ENCODE data around the gene MATN4.

Gene MATN4

DNA sequence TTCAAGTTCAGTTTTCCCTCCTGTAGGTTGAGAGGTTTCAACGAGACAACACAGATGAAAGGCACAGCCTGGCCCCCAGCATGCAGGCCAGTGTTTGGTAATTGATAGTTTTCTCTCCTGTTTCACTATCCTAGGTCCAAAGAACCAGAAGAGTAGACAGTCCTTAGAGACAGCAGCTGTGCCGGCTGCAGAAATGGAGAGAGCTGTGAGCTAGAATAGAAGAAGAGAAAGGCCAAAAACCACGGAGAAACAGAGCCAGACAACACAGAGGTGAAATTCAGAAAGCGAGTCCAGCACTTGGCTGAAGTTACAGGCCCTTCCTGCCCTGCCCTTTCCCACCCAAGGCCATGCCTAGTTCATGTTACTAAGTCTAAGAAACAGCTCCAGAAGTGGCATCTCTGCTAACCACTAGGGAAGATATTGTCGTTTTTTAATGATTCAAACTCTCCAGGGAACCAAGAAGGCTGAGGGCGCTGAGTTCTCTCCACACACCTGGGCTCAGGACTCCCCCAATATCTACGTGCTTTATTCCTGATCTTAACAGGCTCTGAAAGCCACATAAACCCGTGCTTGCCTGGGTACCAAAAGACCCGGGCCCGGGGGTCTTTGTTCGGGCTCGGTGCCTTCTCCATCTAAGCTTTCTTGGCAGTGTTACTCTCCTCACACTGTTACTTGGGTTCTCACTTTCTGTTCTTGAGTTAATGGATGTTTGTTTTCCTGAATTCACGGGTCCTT, 18.0 kb downstream of the MATN4 start:
- ATAC-seq: no peak

DNA sequence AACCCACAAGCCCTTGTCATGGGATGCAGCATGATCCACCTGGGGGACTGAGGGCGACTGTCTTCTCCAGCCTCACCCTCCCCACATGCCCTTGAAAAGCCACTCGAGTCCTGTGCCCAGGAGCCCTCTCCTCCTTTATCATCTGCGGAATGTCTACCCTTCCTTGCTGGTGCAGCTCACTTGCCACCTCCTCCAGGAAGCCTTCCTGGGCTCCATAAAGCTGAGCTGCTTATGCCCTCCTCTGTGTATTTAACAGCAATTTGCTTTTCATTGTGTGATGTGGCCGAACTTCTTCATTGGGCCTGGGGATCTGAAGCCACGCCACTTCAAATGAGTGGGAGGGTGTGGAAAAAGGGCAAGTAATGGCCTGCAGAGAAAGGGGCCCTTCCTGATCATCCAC, 19.2 kb downstream of the MATN4 start:
- ATAC-seq: no peak

DNA sequence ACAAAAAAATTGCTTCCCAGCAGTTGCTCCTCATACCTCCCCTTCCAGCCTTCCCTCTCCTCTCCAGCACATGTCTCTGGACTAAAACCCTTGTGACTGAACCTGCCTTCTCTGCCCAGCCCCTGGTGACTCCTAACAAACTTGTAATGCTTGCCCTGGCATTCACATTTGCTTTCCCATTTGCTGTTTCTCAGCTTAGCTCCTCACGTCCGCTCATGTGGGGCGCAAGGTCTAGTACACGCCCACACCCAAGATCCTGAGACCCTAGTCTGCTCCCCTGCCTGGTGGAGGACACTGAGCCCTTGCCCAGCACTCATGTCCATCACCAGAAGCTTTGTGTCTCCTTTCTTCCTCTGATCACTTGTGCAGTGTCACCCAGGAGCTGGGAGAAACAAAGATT, 19.7 kb downstream of the MATN4 start:
- no peak for ATAC-seq

DNA sequence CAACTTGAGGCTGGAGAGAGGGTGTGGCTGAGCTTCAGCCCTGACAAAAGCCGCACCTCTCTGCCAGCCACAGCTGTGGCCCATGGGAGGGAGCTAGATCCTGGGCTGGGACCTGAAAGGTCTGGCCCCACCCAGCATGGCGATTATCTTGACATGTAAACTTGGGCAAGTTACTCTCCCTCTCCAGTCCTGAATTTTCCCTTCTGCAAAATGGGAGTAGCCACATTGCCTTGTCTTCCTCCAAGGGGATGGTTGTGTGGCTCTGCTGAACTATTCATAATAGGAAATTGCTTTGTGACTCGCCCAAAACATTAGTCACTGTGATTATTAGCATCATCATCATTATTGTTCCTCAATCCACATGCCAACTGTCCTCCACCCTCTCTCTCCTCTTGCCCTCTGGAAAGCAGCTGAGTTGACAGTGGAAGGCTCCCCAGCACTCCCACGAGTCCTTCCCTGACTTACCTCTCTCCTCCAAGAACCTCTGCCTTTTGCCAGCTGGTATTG, 24.5 kb downstream of the MATN4 start:
- ATAC-seq: peak in 1 of 2 donors; percentile 38

DNA sequence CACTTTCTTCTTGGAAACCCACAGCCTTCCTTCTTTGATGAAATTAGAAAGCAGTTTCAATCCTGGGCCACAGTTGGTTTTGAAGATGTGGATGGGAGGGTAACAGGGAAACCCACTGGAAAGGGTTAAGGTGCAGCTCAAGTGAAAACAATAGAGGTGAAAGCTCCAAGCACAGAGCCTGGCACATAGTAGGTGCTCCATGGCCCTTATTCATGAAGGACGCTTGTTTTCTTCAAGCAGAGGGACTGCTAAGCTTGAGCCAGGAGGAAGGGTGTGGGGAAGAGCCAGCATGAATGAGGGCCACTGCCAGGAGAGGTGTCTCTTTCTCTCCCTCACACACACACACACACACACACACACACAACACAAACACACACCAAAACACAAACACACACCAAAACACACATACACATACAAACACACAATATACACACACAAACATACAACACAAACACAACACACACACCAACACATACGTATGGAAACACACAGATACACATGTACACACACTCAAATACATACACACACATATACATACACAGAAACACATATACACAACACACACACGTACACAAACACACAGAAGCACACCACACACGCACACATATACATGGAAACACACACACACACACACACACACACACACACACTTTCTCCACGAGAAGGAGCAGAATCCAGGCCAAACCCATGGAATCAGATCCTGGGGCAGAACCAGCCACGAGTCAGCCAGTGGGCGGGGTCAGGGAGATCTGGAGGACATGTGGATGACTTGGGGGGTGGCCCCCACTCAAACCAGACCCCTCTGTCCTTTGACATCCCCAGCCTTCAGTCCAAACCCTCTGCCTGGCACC, 25.2 kb downstream of the MATN4 start:
- no peak for ATAC-seq

DNA sequence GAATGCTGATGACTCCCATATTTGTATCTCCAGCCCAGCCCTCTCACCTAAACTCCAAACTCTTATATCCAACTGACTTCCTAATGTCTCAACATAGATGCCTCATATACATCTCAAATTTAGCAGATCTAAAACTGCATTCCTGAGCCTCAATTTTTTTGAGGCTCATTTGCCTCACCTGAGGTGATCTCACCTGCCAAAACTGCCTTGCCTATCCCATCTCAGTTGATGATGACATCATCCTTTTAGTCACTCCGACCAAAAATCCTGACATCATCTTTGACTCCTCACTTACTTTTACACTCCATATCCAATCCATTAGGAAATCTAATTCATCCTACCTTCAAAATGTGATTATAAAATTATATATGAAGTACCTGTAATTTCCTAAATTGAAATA, 28.1 kb downstream of the MATN4 start:
- no peak for ATAC-seq

DNA sequence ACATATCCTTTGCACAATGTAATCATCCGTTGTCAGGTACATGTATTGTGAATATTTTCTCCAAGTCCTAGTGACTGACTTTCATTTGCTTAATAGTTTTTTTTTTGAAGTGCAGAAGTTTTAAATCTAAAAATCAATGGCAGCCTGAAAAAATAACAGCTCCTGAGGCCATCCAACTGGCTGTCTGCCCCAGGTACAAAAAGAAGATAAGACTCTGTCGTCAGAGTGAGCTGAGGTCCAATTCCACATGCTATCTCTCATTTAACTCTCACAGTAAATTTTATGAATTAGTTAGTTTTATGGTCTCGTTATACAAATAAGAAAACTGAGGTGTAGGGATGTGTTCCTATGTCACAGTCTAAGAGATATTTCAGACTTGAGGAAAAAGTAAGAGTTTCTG, 32.8 kb downstream of the MATN4 start:
- ATAC-seq: no peak

DNA sequence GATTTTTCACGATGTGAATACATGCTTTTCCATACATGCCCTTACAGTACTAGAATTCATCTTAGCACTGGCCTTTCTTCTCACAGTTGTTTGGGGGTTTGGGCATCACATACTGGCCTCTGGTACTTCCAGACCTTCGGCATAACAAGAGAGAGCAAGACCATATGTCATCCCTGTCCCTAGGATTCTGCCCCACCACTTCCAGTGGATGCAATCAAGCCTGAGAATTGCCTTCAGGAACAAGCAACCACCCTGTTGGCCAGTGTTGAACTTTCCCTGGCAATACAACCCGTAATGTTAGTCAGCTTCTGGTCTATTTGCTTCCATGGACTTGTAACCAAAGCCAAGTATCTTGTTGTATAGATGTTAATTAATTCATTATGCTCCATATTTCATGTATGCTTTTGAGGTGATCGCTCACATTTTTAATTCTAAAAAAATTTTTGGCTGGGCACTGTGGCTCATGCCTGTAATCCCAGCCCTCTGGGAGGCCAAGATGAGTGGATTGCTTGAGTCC, 38.3 kb downstream of the MATN4 start:
- ATAC-seq: no peak

DNA sequence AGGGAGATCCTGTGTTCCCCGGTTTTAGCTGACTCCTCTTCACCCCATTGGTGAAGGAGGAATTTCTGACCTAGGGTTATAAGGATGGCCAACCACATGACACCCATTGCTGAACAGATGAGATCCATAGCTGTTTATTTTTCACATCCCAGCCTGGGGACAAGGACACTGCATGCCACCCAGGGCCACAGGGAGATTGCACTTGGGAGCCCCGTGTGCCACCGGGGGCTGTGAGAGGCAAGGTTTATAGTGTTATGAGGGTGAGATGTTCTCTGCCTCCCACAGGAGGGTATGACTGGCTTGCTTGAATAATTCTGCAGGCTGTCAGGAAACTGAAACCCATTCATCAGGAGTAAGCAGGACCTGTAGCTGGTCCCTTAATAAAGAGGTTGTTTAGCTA, 39.0 kb downstream of the MATN4 start:
- ATAC-seq: no peak

DNA sequence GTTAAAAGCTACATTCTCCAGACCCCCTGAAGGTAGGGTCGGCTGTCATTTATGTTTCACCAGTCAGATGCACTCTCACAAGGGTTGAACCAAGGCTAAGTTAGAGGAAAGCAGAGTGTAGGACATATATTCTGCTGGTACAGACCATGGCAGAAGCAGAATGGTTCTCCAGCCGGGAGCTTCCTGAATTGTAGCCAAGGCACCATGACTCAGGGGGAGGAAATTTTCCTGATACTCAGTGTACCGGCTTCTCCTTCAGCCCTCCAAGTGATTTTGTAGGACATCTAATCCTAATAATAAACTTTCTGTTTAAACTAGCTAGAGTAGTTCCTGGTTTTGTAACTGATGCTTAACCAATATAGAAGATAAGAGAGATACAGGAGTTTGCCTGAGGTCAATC, 39.6 kb downstream of the MATN4 start:
- no peak for ATAC-seq

DNA sequence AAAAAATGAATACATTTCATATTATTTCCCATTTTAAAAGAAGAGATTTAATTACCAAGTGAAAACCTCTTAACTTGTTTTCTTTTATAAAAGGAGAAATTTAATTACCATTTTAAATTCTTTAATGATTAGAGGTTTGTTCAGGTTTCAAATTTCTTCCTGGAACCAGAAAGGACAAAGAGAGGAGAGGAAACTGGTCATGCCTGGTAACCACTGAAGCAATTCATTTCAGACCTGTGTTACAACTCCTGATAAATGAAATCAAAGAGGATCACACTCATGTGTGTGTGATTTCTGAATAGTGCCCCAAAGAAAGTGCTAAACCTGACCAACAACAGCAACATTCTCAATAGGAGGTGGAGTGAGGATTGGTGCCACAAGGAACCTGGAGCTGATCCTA, 41.1 kb downstream of the MATN4 start:
- ATAC-seq: no peak

DNA sequence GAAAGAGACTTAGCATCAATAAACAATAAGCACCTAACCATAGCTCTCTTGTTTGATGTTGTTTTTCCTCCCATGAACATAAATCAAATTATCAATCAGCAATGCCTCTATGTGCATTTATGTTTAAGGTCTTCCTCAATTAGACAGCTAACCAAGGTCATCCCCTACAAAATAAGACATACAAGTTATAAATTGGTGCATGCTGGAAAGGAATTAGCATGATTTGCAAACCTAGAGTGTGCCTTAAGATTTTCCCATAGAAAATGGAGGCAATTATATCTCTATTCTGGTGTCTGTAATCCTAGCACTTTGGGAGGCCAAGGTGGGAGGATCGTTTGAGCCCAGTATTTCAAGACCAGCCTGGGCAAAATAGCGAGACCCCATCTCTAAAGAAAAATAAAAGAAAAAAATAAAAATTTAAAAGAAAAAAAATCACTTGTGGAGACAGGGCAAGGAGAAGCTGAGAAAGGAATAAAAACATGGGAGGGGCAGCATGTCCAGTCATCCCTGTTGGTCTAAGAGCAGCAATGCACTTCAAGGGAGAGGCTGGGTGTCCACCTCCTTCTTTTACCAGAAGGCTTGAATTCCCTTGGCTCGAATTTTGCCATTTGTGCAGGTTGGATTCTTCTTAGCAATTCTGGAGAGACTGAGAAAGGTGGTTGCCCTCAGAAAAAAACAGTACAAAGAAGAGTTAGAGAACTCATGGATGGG, 44.4 kb downstream of the MATN4 start:
- ATAC-seq: no peak

DNA sequence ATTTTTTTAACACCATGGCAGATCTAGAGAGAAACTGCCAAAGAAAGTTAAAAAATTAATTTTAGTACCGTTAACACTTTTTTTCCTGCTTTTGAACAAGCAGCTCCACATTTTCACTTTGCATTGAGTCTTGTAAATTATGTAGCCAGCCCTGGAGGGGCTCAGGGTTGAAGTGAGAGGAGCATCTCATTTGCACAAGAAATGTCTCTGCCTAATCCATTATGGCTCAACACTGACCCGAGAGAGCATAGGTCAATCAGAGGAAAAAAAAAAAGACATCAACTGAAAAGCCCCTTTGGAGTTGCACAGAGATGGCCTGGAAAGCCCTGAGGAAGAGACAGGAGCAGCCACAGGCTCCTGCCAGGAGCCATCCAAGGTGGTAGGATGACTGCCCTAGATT, 49.4 kb downstream of the MATN4 start:
- ATAC-seq: no peak

DNA sequence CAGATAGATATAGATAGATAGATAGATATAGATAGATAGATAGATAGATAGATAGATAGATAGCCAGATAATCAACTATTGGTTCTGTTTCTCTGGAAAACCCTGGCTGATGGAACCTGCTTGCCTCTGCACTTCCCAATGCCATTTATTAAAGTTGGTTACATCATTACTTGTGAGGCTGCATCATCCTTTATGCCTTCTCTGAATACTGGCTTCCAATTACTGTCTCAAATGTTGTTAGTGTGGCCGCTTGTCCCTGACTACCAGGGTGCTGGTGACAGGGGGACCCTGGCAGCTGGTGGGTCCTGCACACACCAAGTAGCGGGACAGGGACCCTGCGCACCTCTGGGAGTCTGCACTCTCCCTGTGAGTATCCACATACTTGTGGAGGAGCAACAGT, 49.8 kb downstream of the MATN4 start:
- ATAC-seq: no peak

DNA sequence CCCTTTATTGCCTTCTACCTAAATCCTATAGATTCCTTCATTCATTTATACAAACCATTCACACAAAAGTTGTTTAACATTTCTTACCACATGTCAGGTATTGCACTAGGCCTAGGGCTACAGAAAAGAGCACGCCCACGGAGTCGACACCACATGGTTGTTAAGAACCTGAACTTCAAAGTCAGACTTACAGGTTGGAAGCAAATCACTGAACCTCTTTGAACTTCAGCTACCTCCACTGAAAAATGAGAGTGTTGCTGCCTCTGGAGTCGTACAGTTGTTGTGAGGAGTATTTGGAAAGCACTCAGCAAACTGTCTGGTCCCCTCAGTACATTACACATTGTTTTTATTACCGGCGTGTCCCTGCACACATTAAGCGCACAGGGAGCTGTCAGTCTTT, 50.4 kb downstream of the MATN4 start:
- ATAC-seq: no peak

DNA sequence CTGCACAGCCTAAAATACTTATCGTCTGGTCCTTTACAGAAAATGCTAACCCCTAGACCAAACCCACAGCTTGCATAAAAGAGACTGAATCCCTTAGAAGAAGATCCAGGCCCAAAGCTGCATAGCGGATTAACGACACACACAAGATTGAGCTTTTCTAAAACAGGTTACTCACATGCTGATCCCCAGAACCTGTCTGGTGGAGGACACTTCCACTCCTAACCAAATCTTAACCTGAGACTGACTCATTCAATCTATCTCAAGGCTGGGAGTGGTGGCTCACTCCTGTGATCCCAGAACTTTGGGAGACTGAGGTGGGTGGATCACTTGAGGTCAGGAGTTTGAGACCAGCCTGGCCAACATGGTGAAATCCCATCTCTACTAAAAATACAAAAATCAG, 50.9 kb downstream of the MATN4 start:
- ATAC-seq: no peak

DNA sequence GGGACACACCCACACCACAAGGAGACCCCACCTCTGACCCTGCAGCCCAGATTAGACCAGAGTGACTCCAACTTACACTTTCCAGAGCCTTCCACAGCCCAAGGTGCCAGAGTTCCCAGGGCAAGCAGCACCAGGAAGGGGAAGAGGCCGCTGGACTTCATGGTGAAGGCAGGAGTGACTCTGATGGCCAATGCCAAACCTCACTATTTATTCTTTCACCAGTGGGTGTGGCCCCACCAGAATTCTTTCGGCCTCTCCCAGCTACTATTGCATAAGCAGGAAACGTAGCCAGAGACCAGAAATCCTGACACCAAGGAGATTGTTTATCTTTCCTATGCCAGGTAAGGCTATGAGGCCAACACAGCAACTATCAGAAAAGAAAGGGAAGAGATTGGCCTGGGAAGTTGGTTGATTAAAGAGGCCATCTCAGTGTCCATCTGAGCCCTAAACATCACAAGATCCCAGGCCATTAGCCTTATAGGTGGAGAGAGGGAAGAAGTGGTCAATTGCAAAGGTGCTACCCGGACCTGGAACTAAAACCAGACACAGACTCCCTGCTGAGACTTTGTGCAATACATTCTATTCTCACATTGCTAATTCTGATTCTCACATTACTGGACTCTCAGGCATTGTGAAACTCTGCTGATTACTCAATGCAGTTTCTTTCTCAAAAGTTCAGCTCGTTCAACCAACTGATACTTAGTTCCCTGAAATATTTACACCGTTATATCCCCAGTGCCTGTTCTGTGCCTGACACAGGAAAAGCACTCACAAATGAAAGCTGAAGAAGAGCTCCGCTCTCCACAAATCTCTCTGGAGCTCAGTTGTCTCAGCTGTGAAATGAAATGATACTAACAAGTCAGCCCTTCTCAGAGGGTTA, 53.5 kb downstream of the MATN4 start, which contains the start of gene SLPI:
TSS of gene SLPI (minus strand) at position 182 of the 880 bp plus-strand sequence. CDS start at position 161, 21 bp downstream.
- ATAC-seq: no peak

DNA sequence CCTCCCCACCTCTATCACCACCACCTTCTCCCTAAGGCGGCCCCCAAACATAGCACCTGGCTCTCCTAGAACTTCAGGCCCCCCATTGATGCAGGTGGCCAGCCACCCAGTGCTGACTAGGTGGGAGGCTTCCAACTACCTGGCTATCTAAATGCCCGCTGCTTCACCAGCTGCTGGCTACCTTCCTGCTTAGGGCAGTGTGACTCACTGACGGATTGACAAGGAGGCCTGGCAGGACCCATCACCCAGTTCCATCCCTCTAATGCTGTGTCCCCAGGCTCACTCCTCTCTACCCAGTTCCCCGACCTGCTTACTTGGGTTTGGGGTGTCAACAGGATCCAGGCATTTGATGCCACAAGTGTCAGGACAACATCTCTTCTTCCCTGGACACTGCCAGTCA, 54.8 kb downstream of the MATN4 start:
- no peak for ATAC-seq

DNA sequence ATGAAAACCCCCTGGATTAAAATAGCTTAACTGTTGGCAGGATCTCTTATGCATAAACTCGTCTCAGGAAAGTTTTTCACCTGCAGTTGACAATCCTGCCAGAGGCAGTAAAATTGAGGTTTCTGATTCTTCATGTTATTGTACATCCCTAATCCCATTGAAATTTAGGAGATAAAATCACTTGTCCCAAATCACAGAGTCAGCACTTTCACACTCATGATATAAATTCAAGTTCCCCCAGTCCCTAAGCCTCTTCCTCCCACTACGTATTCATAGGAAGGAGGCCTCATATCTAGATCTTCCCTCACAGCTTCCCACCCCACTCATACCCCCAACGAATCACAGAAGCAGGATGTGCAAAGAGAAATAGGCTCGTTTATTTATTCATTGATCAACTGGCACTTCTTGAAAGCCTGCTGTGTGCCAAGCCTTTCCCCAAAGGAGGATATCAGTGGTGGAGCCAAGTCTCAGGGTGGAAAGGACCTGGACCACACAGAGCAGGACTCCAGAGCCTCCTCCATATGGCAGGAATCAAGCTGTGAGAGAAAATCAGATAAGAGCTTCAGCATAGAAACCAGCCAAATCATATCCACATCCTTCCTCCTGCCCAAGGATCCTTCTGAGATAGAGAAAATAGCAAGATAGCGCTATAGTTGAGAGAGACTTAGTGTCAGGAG, 56.1 kb downstream of the MATN4 start:
- ATAC-seq: no peak

DNA sequence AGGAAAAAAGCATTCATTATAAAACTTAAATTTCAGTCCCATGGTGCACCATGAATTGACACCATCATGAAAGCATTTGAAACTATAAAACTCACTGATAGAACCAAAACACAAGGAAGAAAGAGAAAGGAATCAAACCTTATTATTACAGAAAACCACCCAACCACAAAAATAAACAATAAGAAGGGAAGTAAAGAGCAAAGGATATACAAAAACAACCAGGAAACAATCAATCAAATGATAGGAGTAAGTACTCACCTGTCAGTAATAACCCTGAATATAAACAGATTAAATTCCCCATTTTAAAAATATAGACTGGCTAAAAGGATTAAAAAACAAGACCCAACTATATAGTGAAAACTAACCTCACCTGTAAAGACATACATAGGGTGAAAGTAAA, 59.5 kb downstream of the MATN4 start:
- ATAC-seq: no peak

DNA sequence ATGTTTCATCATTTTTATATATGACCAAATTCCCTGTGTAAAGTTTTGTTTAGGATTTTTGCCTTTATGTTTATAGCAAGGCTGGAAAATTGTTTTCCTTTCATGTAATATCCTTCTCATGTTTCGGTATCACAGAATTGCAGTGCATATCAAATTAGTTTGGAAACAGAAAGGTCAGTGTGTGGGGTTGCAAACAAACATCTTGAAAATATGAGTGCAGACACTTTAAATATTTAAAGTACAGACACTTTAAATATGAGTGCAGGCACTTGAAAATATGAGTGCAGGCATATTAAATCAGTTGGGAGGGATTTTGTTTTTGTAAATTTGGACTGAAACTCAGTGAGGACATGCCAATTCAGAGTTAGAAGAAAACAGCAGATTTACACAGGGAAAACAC, 60.2 kb downstream of the MATN4 start:
- no peak for ATAC-seq

DNA sequence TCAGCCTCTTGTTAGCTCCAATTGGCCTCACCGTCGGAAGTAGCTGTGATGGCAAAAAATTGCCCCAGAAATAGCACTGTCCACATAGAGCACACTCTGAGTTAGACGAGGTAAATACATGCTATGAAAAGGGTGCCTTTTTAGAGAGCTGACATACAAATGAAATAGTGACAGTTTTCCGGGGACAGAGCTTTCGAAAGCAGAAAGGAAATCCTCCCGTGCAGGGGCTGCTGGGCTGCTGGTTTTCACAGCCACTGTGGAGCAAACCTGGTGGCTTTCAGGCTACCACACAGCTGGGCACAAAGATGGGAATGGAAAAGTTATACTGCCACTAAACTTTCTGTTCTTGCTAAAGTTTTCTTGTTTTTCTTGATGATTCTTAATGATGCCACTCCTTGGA, 62.0 kb downstream of the MATN4 start:
- no peak for ATAC-seq

All from activated CD4-positive, CD25-positive, alpha-beta regulatory T cell treated with anti-CD3 and anti-CD28 coated beads, Interleukin-2, amount 50 U/mL, for 24 hours (primary cell).